NB4 (cell line): ENCODE results near the gene RFX2.
A peak's percentile ranks its signal among the peaks of the same experiment; 100 is the strongest.

Experiments
- DNase-seq: peaks from one replicate; pipeline ENCODE4 v3.0.0; 2010; ENCODE audit warnings: low read depth
- H3K4me3 ChIP-seq: one replicate; pipeline ENCODE4 v1.5.1; 2011; ENCODE audit warnings: mild to moderate bottlenecking, low read depth, low read length, moderate library complexity
- CTCF ChIP-seq: IDR thresholded peaks from one replicate; pipeline ENCODE4 v1.5.1; 2012; ENCODE audit warnings: low read depth, low read length
- MAX ChIP-seq: IDR thresholded peaks from 2 replicates; pipeline ENCODE4 v1.6.1; 2011; ENCODE audit warnings: low read depth, low read length
- MYC ChIP-seq: IDR thresholded peaks from 2 replicates; pipeline ENCODE4 v1.6.1; 2011; ENCODE audit warnings: low read depth, low read length
- POLR2A ChIP-seq: IDR thresholded peaks from 2 replicates; pipeline ENCODE4 v1.6.1; 2011; ENCODE audit warnings: mild to moderate bottlenecking; ENCODE audit not compliant: insufficient read length; ENCODE audit errors: extremely low read depth

Gene RFX2

GRCh38 chr19:6125571-6125989 lies 15.3 kb upstream of the RFX2 start:
- no peak overlapping the region for H3K4me3 ChIP-seq
- peak; percentile 72 for DNase-seq
- TF ChIP-seq CTCF (peak; percentile 88), MAX (peak; percentile 73), POLR2A (no peak), MYC (peak; percentile 66)

GRCh38 chr19:6119031-6119430 lies 8.7 kb upstream of the RFX2 start:
- no peak overlapping the region for H3K4me3 ChIP-seq
- TF ChIP-seq MAX (no peak), CTCF (no peak), MYC (no peak), POLR2A (no peak)
- DNase-seq, result no peak

- no peak overlapping the region for H3K4me3 ChIP-seq
- TF ChIP-seq MAX, result no peak
- DNase-seq, result no peak
Observed at GRCh38 chr19:6118043-6118442, 7.7 kb upstream of the RFX2 start.

GRCh38 chr19:6117534-6117933 lies 7.2 kb upstream of the RFX2 start:
- TF ChIP-seq POLR2A (no peak), MYC (no peak), CTCF (no peak), MAX (no peak)
- H3K4me3 ChIP-seq, result no peak overlapping the region
- DNase-seq, result no peak

- no peak for TF ChIP-seq POLR2A
- no peak for TF ChIP-seq CTCF
- TF ChIP-seq MAX, result no peak
- TF ChIP-seq MYC, result no peak
- H3K4me3 ChIP-seq, result no peak overlapping the region
- DNase-seq, result no peak
Observed at GRCh38 chr19:6116749-6117430, 6.6 kb upstream of the RFX2 start.

GRCh38 chr19:6115992-6116391 lies 5.7 kb upstream of the RFX2 start:
- no peak overlapping the region for H3K4me3 ChIP-seq
- DNase-seq, result no peak
- no peak for TF ChIP-seq MYC
- no peak for TF ChIP-seq CTCF
- TF ChIP-seq POLR2A, result no peak
- TF ChIP-seq MAX, result no peak
